ENCODE measurements around the gene NASP. TPM values are rescaled to one million over a fixed set of nuclear protein-coding genes. Genes with fewer than 3 reads are reported as not detected.
A peak's percentile ranks its signal among the peaks of the same experiment; 100 is the strongest.

The NASP gene
- total and polyA plus RNA-seq, 2 of the 13 experiments (the other 11 are each of a cell fraction or from before 2014, with no cell fraction given): 132 to 256 TPM

GRCh38 chr1:45583666-45584350 lies at the start of gene NASP (continued):
- TF ChIP-seq ZNF18 (CRISPR knock-in tag; IDR thresholded peaks at IDR 0.05; ENCODE audit: insufficient replicate concordance) (no peak), WIZ (CRISPR knock-in tag; IDR thresholded peaks at IDR 0.05) (no peak), KLF6 (CRISPR knock-in tag; IDR thresholded peaks at IDR 0.05) (peak; percentile 14; the same call in 1 of the 2 replicates), DMTF1 (CRISPR knock-in tag; IDR thresholded peaks at IDR 0.05) (no peak), SRSF4 (IDR thresholded peaks at IDR 0.05; ENCODE audit: low read depth, low read length, poor library complexity, severe bottlenecking) (no peak), ZNF644 (CRISPR knock-in tag; IDR thresholded peaks at IDR 0.05; ENCODE audit: low read depth) (no peak), GRHL1 (CRISPR knock-in tag; conservative IDR thresholded peaks at IDR 0.05) (no peak), AFF4 (CRISPR knock-in tag; IDR thresholded peaks at IDR 0.05) (0 out of 2 replicates have a peak, but pooled peaks have one; percentile 13), PHF20 (CRISPR knock-in tag; IDR thresholded peaks at IDR 0.05) (peak; percentile 44; the same call in 1 of the 2 replicates), NCOR1 (IDR thresholded peaks at IDR 0.05; ENCODE audit: borderline replicate concordance, low read length) (no peak), AHDC1 (CRISPR knock-in tag; IDR thresholded peaks at IDR 0.05; ENCODE audit: borderline replicate concordance) (peak; percentile 43; the same call in 1 of the 2 replicates), U2AF1 (optimal IDR thresholded peaks at IDR 0.05; ENCODE audit: low read depth, low read length) (no peak), KLF11 (CRISPR knock-in tag; IDR thresholded peaks at IDR 0.05) (no peak)

Measured in HepG2 (cell line).